Fibroblast of lung (primary cell): ENCODE results near the gene SAP130.

Source experiments
- EZH2 ChIP-seq: IDR thresholded peaks from 2 replicates; pipeline ENCODE4 v1.5.1; 2012; ENCODE audit warnings: low read length, control low read depth, mild to moderate bottlenecking; ENCODE audit errors: missing control alignments
- TF ChIP-seq, protein P1 (sequence below), 2 donors: IDR thresholded peaks in 1 of 2; conservative IDR thresholded peaks in 1 of 2; 1 replicate in 1 of 2; 2 replicates in 1 of 2; pipeline ENCODE4 v1.5.1; 2011 to 2012; ENCODE audit warnings: low read length in 2 of 2, control low read depth in 1 of 2, inconsistent platforms in 1 of 2, low read depth in 1 of 2, mild to moderate bottlenecking in 1 of 2

DNA sequence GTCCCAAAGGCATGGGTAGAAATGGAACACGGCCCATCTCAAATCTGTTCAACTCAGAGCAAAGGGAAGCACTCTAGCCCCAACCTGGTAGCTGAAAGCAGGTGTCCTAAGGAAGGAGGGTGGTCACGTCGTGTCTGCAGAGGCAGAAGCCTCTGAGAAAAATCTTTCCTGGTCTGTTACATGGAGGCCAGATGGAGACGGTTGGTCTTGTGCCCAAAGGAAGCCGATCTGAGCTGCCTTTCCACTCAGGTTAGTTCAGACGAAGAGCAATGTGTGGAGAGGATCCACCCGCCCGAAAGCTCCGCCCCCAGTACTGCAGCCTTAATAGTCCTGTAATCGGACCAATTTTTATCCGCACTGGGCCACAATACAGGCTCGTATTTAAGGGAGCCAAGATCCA, 87.2 kb downstream of the SAP130 start:
- TF ChIP-seq, protein P1, sequence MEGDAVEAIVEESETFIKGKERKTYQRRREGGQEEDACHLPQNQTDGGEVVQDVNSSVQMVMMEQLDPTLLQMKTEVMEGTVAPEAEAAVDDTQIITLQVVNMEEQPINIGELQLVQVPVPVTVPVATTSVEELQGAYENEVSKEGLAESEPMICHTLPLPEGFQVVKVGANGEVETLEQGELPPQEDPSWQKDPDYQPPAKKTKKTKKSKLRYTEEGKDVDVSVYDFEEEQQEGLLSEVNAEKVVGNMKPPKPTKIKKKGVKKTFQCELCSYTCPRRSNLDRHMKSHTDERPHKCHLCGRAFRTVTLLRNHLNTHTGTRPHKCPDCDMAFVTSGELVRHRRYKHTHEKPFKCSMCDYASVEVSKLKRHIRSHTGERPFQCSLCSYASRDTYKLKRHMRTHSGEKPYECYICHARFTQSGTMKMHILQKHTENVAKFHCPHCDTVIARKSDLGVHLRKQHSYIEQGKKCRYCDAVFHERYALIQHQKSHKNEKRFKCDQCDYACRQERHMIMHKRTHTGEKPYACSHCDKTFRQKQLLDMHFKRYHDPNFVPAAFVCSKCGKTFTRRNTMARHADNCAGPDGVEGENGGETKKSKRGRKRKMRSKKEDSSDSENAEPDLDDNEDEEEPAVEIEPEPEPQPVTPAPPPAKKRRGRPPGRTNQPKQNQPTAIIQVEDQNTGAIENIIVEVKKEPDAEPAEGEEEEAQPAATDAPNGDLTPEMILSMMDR (conservative IDR thresholded peaks at IDR 0.05 in 1 of 2, IDR thresholded peaks at IDR 0.05 in 1 of 2; ENCODE audit: low read depth in 1 of 2, low read length in 2 of 2), result no peak
- no peak for TF ChIP-seq EZH2
